Activated CD8-positive, alpha-beta memory T cell treated with anti-CD3 and anti-CD28 coated beads for 4 hours (primary cell): ENCODE data around the gene PLEKHB1.
A peak's percentile ranks its signal among the peaks of the same experiment; 100 is the strongest.

ENCODE experiments used
- DNase-seq, 2 donors: peaks; one replicate each; pipeline ENCODE4 v3.0.0-alpha.2; 2020; ENCODE audit warnings: low read depth in 2 of 2

Gene PLEKHB1

GRCh38 chr11:73648121-73648520, 1.7 kb downstream of the PLEKHB1 start:
- no peak for DNase-seq

- no peak for DNase-seq
These were observed 2.2 kb downstream of the PLEKHB1 start for GRCh38 chr11:73648571-73649046.

- no peak for DNase-seq
These were observed 2.8 kb downstream of the PLEKHB1 start for GRCh38 chr11:73649206-73649605.

GRCh38 chr11:73650400-73650799, 4.0 kb downstream of the PLEKHB1 start:
- DNase-seq = no peak

- DNase-seq = no peak
These were observed 4.9 kb downstream of the PLEKHB1 start for GRCh38 chr11:73651252-73651651.

GRCh38 chr11:73651661-73652045, 5.3 kb downstream of the PLEKHB1 start:
- no peak for DNase-seq

GRCh38 chr11:73652046-73652730, 5.8 kb downstream of the PLEKHB1 start:
- no peak for DNase-seq

- no peak for DNase-seq
These were observed 6.6 kb downstream of the PLEKHB1 start for GRCh38 chr11:73652856-73653559.

- DNase-seq = no peak
These were observed 7.6 kb downstream of the PLEKHB1 start for GRCh38 chr11:73653996-73654395.

- DNase-seq = no peak
These were observed 8.2 kb downstream of the PLEKHB1 start for GRCh38 chr11:73654482-73655021.

- no peak for DNase-seq
These were observed 9.3 kb downstream of the PLEKHB1 start for GRCh38 chr11:73655686-73656085.

GRCh38 chr11:73656985-73657384, 10.6 kb downstream of the PLEKHB1 start:
- DNase-seq = no peak

- DNase-seq = no peak
These were observed 13.6 kb downstream of the PLEKHB1 start for GRCh38 chr11:73659961-73660360.

- DNase-seq = no peak
These were observed 14.2 kb downstream of the PLEKHB1 start for GRCh38 chr11:73660497-73661034.

- DNase-seq = peak; percentile 59 to 73
These were observed 14.8 kb downstream of the PLEKHB1 start for GRCh38 chr11:73661035-73661628.

GRCh38 chr11:73662445-73663157, 16.2 kb downstream of the PLEKHB1 start:
- no peak for DNase-seq

- no peak for DNase-seq
These were observed 17.5 kb downstream of the PLEKHB1 start for GRCh38 chr11:73663604-73664495.

GRCh38 chr11:73664877-73665276, 18.5 kb downstream of the PLEKHB1 start:
- DNase-seq = no peak

- no peak for DNase-seq
These were observed 21.5 kb downstream of the PLEKHB1 start for GRCh38 chr11:73667891-73668290.

GRCh38 chr11:73670808-73671207, 24.4 kb downstream of the PLEKHB1 start:
- DNase-seq = no peak

GRCh38 chr11:73671701-73672100, 25.3 kb downstream of the PLEKHB1 start:
- no peak for DNase-seq
